Stimulated activated CD4-positive, alpha-beta T cell treated with anti-CD3 and anti-CD28 coated beads, Interleukin-12 subunit alpha, Interleukin-12 subunit beta, amount 100 ng/mL, for 4 hours (primary cell): ENCODE data around the gene SELENOT.
"Not testable (repeated sequence)": the region's sequence is repeated elsewhere in the genome, so short reads cannot be mapped to it uniquely, and the experiment has no call there.

Experiments used
- DNase-seq: peaks from one replicate; pipeline ENCODE4 v3.0.0-alpha.2; 2020

SELENOT gene

GRCh38 chr3:150603153-150603979 lies at the start of gene SELENOT:
TSS of gene SELENOT (plus strand) at chr3:150603321. CDS start at chr3:150603363, 42 bp downstream.
- peak; percentile 91 for DNase-seq

GRCh38 chr3:150555859-150556436 lies 47.2 kb upstream of the SELENOT start:
- DNase-seq: no peak

GRCh38 chr3:150556792-150557191 lies 46.3 kb upstream of the SELENOT start:
- DNase-seq: no peak

GRCh38 chr3:150557725-150558124 lies 45.4 kb upstream of the SELENOT start:
- DNase-seq: no peak

GRCh38 chr3:150564243-150564642 lies 38.9 kb upstream of the SELENOT start:
- no peak for DNase-seq

- no peak for DNase-seq
Observed at GRCh38 chr3:150567328-150567727, 35.8 kb upstream of the SELENOT start.

- DNase-seq: no peak
Observed at GRCh38 chr3:150577855-150578254, 25.3 kb upstream of the SELENOT start.

- no peak for DNase-seq
Observed at GRCh38 chr3:150581174-150581573, 21.9 kb upstream of the SELENOT start.

- DNase-seq: no peak
Observed at GRCh38 chr3:150582620-150583019, 20.5 kb upstream of the SELENOT start.

GRCh38 chr3:150583028-150583427 lies 20.1 kb upstream of the SELENOT start:
- no peak for DNase-seq

- no peak for DNase-seq
Observed at GRCh38 chr3:150588027-150588830, 14.9 kb upstream of the SELENOT start.

GRCh38 chr3:150589759-150590158 lies 13.4 kb upstream of the SELENOT start:
- DNase-seq: no peak

GRCh38 chr3:150594150-150594549 lies 9.0 kb upstream of the SELENOT start:
- DNase-seq: no peak

- no peak for DNase-seq
Observed at GRCh38 chr3:150597646-150598045, 5.5 kb upstream of the SELENOT start.

- DNase-seq: no peak
Observed at GRCh38 chr3:150599611-150600297, 3.4 kb upstream of the SELENOT start.

GRCh38 chr3:150600647-150601530 lies 2.2 kb upstream of the SELENOT start:
- DNase-seq: not testable (repeated sequence)

- DNase-seq: no peak
Observed at GRCh38 chr3:150602426-150603152, 532 bp upstream of the SELENOT start.

- DNase-seq: no peak
Observed at GRCh38 chr3:150603980-150604319, 829 bp downstream of the SELENOT start.

- DNase-seq: no peak
Observed at GRCh38 chr3:150605998-150606641, 3.0 kb downstream of the SELENOT start.

GRCh38 chr3:150607267-150608065 lies 4.3 kb downstream of the SELENOT start:
- DNase-seq: no peak
